NOMO-1 (cell line): ENCODE data around the gene WDR5B.
"Not testable (repeated sequence)": the region's sequence is repeated elsewhere in the genome, so short reads cannot be mapped to it uniquely, and the experiment has no call there.

ENCODE experiments used
- DNase-seq, 2 experiments: peaks; one replicate each; lab custom pipeline; 2025; ENCODE audit not compliant: unreplicated experiment in 2 of 2; lab: John Stamatoyannopoulos, UW

Gene WDR5B

GRCh38 chr3:122415762-122416654 lies at the start of gene WDR5B:
Gene WDR5B, minus strand, starts transcription at chr3:122416062. Its CDS starts 534 bp downstream, at chr3:122415528.
- DNase-seq: no peak

GRCh38 chr3:122464659-122465058 lies 48.8 kb upstream of the WDR5B start:
- DNase-seq: no peak

GRCh38 chr3:122462406-122462805 lies 46.5 kb upstream of the WDR5B start:
- no peak for DNase-seq

GRCh38 chr3:122461806-122462205 lies 45.9 kb upstream of the WDR5B start:
- DNase-seq: no peak

GRCh38 chr3:122458992-122459391 lies 43.1 kb upstream of the WDR5B start:
- peak in 1 of 2 experiments; percentile 13 for DNase-seq

GRCh38 chr3:122457706-122458105 lies 41.8 kb upstream of the WDR5B start:
- DNase-seq: no peak

GRCh38 chr3:122456074-122456473 lies 40.2 kb upstream of the WDR5B start:
- no peak for DNase-seq

- DNase-seq: no peak
Measured at GRCh38 chr3:122451371-122451770, 35.5 kb upstream of the WDR5B start.

GRCh38 chr3:122448218-122448617 lies 32.4 kb upstream of the WDR5B start:
- DNase-seq: not testable (repeated sequence)

- not testable (repeated sequence) for DNase-seq
Measured at GRCh38 chr3:122444491-122444887, 28.6 kb upstream of the WDR5B start.

GRCh38 chr3:122443762-122444490 lies 28.1 kb upstream of the WDR5B start:
- DNase-seq: not testable (repeated sequence)

GRCh38 chr3:122443090-122443489 lies 27.2 kb upstream of the WDR5B start:
- DNase-seq: no peak

- no peak for DNase-seq
Measured at GRCh38 chr3:122435950-122436349, 20.1 kb upstream of the WDR5B start.

- DNase-seq: no peak
Measured at GRCh38 chr3:122430371-122430770, 14.5 kb upstream of the WDR5B start.

- no peak for DNase-seq
Measured at GRCh38 chr3:122427857-122428471, 12.1 kb upstream of the WDR5B start.

- DNase-seq: no peak
Measured at GRCh38 chr3:122421836-122422235, 6.0 kb upstream of the WDR5B start.

GRCh38 chr3:122421101-122421500 lies 5.2 kb upstream of the WDR5B start:
- DNase-seq: no peak

- DNase-seq: no peak
Measured at GRCh38 chr3:122416966-122417365, 1.1 kb upstream of the WDR5B start.

- DNase-seq: no peak
Measured at GRCh38 chr3:122415104-122415744, 638 bp downstream of the WDR5B start.

GRCh38 chr3:122414391-122414790 lies 1.5 kb downstream of the WDR5B start:
- DNase-seq: no peak

GRCh38 chr3:122410639-122411038 lies 5.2 kb downstream of the WDR5B start:
- DNase-seq: no peak
